HL-60/S4 treated with retinoic acid at 250 ng/mL for 4 days and 3 days (cell line): ENCODE measurements around the gene ELAVL1.

ENCODE experiments used
- in situ Hi-C: fragments of 300-500 bp; cut with MboI; formaldehyde crosslinking; loops from 2 replicates; pipeline ENCODE4 v1.7.0; 2022; ENCODE audit warnings: low sequenced_read_pairs

Gene ELAVL1

DNA sequence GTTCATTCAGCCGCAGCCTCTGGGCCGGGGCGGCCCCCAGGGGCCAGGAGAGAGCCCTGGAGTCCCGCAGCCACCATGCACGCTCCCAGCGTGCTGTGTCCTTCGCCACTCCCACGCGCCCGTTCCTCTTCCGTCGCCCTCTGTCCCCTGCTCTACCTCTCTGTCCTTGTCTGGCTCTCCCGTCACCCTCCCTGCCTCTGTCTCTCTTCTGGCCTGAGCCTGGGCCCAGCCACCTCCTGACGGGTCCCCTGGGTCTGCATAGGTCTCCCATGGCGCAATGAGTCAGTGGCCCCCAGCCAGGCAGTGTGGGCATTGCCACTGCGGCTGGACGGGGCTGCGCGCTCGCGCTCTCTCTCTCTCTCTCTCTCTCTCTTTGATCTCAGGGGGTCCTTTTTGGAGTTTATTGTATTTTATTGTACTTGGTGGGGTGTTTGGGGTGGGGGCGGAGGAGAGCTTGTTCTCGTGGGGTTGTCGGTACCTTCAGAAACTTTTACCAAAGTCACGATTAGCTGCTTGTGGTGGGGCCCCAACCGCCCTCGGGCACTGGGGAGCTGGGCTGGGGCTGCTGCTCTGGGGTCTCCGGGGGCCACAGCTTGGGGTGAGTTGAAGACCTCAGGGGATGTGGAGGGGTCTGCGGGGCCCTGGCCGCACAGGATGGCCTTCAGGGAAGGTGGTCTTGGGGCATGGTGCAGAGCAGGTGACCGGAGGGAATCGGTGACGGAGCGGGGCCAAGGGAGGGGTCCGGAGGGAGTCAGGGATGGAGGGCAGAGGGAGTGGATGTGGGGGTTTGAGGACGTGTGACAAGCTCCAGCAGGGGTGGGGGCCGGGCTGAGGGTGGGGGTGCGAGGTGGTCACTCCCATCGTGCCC lies 92.5 kb downstream of the ELAVL1 start:
- in situ Hi-C loops, result no loop called here

GRCh38 chr19:7912144-7912696 lies 93.2 kb downstream of the ELAVL1 start:
- in situ Hi-C loops, result no loop called here

- in situ Hi-C loops, result no loop called here
These were observed 93.8 kb downstream of the ELAVL1 start for GRCh38 chr19:7911508-7912143.

- in situ Hi-C loops, result no loop called here
These were observed 94.9 kb downstream of the ELAVL1 start for GRCh38 chr19:7910321-7911161.

GRCh38 chr19:7909471-7910067 lies 95.9 kb downstream of the ELAVL1 start:
- in situ Hi-C loops, result no loop called here

- in situ Hi-C loops, result no loop called here
These were observed 96.5 kb downstream of the ELAVL1 start for GRCh38 chr19:7908742-7909461.
